TTC549 (cell line): ENCODE measurements around the gene ATE1.
"Not testable (repeated sequence)": the region's sequence is repeated elsewhere in the genome, so short reads cannot be mapped to it uniquely, and the experiment has no call there.

Experiments used
- FAIRE-seq: peaks from 2 replicates; lab custom pipeline; 2012; peaks lifted over from hg19 to GRCh38; lab: Jason Lieb, UNC

ATE1 gene

DNA sequence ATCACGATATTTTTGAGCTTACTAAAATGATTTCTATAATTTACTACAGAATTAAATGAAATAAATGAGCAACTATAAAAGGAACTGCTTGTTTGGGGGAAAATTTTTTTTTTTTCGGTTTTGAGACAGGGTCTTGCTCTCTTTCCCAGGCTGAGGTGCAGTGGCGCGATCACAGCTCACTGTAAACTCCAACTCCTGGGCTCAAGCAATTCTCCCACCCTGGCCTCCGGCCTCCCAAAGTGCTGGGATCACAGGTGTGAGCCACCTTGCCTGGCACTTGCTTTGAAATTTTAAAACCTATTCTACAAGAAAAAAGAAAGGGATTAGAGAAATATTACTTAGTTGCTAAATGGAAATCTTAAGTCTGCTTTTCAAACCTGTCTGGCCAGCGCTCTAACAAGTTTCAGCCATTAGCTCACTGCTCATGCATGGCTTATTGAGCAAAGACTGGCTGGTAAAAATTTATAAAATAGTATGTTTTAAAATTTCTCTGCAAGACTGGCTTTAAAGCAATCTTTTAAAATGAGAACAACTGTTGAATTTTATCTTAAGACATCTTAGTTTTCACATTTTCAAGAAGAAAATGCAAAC, 144.0 kb downstream of the ATE1 start:
- FAIRE-seq: no peak

DNA sequence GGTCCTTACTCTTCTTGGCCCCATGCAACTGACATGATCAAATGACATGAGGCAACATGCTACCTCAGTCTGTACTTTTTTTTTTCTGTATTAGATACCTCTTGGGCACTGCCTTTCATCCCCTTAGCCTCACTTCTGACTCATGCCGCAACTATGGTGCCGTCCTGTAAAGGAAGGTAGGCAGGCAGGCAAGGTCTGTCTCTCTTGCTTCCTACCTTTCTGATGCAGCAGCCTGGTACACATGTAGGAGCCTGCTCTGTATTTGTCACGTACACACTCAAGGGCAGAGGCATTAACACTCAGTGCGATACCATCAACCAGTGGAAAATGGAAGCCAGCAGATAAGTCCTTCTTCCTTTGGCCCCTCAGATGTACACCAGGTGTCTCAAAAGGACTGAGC, 146.7 kb downstream of the ATE1 start:
- FAIRE-seq: no peak

DNA sequence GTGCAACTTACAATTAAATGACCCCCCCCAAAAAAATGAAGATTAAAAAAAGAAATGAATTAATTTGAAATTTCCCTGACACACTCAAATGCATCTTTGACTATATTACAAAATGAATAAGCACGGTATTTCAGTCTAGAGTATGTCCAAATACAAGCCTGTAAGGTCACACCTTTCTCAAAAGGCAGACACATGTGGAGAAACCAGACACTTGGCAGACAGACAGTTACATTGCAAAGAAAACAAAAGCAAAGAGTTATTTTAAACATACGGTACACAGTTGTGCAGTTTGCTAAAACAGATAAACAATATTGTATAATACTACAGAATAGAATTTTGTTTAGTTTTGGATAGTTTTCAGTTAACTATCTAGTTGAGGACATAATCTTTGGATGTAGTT, 153.0 kb downstream of the ATE1 start:
- peak; percentile 75 for FAIRE-seq

DNA sequence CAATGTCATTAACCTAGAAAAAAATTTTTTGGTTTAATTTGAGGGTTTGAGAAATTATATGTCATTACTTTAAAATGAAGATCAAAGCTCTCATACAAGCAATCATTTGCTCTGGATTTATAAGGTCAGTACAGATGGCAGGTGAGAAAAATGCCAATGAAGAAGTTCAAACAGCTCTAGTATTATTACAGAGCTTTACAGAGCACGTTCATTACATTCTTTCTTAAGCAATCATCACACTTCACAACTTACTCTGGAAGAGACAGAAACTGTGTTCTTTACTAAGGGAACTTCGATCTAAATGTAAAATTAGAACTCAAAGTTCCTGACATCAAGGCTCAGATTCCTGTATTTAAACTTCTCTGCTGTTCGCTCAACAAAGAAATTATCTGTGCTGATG, 153.4 kb downstream of the ATE1 start:
- peak; percentile 29 for FAIRE-seq

DNA sequence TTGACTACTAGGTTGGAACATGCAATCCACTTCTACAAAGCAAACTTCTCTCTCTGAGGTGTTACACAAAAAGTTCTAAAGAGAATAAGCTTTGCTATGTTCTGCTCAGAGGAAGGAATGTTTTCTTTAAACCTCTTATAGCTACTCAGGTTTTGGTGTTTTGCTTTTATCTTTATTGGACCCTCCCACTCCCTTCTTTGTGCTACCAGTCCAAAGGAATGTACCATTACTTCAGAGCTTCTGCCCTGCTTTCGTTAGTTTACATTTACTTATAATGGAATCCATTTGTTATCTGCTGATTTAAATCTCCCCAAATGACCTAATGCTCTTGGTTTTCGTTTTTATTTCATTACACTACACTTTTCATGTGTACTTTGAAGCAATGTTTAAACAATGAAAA, 154.9 kb downstream of the ATE1 start:
- peak; percentile 78 for FAIRE-seq

DNA sequence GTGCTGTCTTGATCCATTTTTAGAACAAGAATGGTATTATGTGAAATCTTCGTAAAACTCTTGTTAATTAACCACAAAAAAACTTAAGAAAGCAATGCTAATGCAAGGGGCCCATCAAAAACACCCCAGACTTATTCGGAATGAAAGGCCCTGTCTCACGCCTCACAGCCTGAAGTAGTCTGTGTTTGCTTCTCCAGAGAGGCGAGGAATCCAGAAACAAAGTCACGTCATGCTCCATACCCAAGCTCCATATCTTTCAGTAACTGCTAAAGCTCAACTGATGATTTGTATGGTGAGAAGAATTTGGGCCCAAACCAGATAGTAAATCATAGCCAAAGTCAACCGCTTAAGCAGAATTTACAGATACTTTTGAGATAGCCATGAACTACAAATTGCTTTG, 155.4 kb downstream of the ATE1 start:
- FAIRE-seq: no peak

DNA sequence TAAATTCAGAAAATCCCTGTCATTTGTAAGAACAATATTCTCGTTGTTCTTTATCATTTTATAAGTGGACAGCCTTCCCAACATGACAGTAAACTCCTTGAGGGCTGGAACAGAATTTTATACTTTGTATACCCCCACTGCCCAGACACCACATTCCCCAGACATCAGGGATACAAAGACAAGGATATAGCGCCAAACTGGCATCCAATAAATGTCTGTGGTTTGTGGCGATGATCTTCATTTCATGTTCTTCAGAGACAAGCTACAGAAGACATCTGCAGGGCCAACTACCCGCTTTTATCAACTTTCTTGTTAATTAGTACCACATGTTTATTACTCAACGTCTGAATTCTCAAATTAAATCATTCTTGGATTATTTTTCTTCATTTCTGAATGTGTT, 155.9 kb downstream of the ATE1 start:
- FAIRE-seq: no peak

DNA sequence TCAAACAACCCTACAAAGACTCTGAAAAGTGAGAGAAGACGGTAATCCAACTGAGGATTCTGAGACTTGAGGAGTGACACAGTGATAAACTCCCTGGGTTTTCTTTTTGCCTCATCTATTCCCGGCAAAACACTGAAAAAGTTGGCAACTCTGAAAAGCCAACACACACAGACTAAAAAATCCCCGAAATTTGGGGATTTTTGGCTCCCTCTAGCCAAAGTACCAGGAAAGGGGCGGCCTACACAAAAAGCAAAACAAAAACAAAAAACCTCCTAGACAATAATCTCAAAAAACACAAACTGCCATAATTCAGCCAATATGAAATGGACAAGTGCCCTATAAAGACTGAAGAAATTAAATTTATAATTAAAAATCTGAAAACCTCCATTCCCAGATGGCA, 161.4 kb downstream of the ATE1 start:
- FAIRE-seq: no peak

DNA sequence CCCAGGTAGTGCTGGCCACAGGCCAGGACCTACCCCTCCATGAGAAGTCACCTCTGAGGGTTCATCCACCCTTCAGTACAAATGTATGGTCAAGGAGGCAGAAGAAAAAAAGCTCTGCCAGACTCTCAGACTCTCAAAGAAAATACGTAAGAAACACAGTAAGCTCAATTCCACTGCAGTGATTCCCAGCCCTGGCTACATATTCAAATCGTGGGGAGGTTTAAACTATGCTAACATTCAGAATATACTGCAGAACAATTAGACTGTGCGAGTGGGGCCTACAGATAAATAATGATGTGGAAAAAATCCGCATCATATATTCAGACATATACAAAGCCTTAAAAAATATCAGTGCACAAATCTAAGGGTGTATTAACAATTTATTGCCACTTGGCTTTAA, 162.6 kb downstream of the ATE1 start:
- no peak for FAIRE-seq

DNA sequence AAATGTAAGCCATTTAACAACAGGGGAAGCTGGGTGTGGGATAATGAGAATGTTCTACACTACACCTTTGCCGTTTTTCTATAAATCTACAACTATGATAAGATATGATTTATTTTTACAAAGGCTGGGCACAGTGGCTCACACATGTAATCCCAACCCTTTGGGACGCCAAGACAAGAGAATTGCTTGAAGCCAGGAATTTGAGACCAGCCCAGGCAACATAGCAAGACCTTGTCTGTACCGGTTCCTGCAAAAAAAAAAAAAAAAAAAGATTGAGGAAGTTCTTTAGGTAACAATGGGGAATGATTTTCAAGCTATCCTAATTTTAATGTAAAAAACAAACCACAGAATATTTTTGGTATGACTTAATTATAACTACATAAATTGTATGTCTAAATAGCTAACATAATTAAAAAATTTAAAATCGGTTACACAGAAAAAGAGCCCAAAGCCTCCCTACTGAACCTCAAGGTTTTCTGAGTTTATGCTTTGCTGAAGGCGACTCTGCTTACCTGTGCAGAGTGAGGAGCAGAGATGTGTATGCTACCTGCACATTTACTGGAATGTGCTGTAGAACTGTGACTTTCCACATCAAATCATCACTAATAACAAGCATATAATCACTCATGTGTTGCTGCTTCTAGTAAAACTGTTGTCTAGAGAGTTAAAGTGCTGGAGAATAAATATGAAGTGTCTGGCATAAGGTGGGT, 163.4 kb downstream of the ATE1 start:
- no peak for FAIRE-seq

DNA sequence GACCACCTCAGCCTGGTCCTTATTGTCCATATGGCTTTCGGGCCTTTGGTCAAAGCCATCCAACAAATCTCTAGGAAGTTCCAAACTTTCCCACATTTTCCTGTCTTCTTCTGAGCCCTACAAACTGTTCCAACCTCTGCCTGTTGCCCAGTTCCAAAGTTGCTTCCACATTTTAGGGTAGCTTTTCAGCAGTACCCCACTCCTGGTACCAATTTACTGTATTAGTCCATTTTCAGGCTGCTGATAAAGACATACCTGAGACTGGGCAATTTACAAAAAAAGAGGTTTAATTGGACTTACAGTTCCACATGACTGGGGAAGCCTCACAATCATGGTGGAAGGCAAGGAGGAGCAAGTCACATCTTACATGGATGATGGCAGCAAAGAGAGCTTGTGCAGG, 170.6 kb downstream of the ATE1 start:
- not testable (repeated sequence) for FAIRE-seq

DNA sequence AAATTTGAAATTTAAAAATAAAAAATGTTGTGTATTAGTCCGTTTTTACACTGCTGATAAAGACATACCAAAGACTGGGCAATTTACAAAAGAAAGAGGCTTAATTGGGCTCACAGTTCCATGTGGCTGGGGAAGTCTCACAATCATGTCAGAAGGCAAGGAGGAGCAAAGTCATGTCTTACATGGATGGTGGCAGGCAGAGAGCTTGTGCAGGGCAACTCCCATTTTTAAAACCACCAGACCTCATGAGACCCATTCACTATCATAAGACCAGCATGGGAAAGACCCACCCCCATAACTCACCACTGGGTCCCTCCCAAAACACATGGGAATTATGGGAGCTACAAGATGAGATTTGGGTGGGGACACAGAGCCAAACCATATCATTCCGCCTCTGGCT, 172.3 kb downstream of the ATE1 start:
- FAIRE-seq: not testable (repeated sequence)

DNA sequence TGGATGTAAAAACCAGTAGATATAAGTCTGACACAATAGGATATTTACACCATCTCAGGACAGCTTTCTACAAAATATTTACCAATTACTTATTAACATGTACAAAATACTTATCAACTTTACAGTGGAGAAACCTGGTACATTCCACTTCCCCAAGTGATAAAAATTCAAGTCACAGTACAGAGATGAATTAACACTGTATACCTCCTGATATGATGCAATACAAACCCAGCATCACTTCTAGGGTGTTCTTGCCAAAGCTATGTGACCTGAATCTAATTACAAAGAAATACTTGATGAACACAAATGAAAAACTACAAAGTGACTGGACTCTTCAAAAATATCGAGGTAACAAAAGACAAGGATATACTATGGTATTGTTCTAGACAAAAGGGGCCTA, 173.2 kb downstream of the ATE1 start:
- FAIRE-seq: no peak

DNA sequence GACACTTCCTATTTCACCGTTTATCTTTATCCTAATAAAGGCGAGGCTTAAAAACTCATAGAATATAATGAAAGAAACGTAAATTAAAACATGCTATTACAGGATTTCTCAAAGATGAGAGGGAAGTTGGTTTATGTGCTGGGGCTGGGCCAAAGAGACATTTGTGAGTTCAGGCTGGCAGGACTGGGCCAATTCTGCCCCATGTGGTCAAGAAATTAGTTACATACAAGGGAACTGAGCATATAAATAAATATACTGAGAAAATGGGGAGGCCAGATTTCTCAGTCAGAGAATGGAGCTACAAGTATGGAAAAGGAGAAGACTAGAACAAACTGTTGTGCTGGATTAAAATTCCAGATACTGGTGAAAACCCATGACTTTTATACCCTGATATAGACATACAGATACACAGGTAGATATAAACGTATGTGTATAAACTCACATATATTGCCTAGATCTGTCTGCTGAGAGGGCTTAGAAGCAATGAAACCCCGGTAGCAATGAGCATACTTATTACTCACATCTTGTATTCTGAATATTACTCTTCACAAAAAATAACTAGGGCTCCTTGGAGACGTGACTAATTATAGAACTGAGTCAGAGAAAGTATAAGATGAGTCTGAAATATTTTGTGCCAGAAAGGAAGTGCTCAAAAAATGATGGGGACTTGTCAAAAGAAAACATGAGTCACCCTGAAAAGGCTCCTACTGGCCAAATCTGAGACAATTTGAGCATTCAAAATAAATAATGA, 173.9 kb downstream of the ATE1 start:
- FAIRE-seq: no peak

DNA sequence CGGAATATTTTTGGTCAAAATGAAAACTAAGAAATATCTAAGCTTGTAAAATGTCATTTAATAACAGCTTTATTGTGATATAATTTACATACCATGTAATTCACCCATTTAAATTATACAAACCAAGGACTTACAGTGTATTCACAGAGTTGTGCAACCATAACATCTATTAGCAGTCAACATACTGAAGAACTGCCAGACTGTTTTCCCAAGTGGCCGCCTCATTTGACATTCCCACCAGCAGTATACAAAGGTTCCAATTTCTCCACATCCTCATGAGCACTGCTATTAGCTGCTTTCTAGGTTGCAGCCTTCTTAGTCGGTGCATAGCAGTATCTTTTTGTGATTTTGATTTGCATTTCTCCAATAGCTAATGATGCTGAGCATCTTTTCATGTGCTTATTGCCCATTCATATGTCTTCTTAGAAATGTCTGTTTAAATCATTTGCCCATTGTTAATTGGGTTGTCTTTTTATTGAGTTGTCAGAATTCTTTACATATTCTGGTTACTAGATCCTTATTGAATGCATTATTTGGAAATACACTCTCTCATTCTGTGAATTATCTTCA, 176.6 kb downstream of the ATE1 start:
- no peak for FAIRE-seq

DNA sequence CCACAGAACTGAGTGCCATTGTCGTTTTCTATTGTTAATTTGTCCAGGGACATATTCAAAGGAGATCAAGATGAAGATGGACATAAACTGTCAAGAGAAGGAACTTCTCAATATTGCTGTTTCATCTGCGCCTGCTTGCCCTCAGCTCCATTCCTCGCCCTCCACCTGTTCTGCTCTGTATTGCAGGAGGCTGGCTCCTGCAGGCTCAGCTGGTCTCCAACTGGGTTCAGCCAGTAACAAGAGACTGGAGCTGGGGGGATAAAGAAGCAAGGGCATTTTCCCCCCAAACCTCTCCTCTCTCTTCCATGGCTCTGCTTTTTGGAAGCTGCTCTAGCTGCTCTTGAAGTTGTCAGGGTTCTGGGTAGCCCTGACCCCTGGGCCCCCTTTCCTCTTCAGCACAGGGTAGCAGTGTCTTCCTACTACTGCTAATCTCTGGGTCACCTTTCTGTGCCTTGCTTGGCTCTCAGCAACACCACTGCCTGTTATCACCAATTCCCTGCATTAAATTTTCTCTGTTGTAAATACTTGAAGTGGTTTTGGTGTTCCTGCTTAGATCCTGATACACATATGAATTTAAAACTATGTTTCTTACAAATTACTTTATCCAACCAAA, 180.6 kb downstream of the ATE1 start:
- FAIRE-seq: no peak

DNA sequence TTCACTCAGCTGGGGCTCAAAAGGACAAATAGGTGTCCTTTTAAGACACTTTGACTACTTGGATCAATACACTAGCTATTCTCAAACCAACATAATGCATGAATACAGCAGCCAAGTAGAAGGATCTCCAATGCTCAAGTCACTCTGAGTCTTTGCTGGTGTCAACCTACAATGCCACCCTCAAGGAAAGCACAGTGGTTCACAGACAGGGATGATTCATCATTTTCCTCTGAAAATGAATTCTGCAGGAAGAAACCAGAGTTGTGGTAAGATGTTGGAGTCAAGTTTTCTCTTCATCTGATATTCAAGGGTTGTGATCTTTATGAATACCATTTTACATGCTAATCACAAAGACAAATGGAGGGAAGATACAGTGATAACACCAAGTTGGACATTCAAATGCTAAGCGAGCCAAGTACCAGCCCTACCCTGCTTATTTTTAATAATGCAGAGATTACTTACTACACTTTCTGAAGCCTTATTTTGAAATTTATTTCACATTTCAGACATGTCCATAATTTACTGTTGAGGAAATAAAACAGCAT, 186.5 kb downstream of the ATE1 start:
- FAIRE-seq: no peak

DNA sequence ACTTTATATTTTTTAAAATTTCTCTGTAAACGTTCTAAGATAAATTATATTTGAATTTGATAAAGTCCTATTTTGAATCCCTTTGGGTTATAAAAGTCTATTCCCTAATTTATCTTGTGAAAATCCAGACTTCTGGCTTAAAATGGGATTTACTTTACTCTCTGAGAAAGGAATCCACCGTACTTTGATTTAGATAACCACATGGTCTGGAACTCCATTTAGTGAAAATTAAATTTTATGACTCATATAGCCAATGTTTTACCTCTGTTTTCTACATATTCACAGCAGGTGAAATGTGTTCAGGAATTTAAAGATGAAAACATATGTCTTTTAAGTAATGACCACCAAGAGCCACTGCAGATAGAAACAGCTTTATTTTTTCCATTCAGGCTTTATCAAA, 187.8 kb downstream of the ATE1 start:
- no peak for FAIRE-seq

DNA sequence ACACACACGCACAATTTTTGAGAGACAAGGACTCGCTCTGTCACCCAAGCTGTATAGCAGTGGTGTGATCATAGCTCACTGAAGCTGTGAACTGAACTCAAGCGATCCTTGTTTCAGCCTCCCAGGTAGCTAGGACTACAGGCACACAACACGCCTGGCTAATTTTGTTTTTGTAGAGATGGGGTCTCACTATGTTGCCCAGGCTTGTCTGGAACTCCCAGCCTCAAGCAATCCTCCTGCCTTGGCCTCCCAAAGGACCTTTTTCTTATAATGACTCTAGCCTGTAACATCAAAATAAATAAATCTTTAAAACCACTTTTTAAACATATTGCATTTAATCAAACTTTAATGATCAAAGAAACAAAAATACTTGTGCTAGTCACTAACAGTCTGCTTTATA, 188.7 kb downstream of the ATE1 start:
- no peak for FAIRE-seq

DNA sequence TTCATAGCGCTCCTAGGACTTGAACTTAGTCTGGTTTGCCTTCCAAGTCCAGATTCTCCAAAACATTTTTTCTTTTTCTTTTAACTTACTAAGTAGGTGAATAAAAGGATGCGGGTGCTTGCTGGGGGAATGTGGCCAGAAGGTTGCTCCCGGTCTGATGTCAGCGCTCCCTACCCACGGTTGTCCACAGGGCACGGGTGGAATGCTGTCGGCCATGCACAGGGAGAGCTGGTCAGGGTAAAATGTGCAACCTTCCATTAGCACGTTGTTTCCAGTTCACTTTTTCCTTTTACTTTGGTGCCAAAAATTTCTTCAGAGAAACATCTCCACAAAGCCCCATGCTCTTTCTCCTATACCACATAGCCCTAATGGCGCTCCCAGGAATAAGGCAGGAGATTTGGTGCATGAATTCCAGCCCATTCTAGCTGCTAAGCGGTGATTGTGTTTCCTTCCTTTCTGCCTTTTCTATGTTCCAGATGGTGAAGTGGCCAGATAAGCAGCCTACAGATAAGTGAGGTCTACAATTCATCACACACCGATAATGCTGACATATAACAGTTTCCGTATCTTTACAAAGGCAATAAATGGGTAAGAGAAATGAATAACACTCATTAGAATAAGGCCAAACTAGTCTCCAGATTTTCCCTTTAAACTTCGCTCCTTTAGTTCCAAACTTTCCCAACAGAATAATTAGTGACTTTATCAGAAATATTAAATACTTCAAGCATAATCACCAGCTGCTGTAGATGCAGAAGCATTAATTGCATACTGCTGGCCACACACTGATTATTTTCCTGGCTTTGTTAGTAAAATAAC, 191.3 kb downstream of the ATE1 start:
- FAIRE-seq: no peak

DNA sequence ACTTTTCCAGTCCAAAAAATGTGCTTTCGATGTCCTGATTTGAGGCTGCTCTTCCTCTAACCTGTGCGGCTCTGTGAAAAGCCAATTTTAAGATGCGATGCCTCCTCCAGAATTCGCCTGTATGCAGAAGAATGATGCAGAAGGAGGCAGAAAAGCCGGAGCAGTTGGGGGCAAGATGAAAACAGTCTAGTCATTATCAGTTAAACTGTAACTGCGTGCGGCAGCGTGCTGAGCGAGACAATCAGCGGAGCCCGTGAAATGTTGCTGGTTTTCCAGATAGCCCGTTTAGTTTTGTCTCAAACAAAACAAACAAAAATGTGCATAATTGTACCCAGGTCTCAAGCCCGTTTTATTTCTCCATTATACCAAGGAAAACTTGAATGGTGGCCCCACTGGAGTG, 192.6 kb downstream of the ATE1 start:
- FAIRE-seq: no peak

DNA sequence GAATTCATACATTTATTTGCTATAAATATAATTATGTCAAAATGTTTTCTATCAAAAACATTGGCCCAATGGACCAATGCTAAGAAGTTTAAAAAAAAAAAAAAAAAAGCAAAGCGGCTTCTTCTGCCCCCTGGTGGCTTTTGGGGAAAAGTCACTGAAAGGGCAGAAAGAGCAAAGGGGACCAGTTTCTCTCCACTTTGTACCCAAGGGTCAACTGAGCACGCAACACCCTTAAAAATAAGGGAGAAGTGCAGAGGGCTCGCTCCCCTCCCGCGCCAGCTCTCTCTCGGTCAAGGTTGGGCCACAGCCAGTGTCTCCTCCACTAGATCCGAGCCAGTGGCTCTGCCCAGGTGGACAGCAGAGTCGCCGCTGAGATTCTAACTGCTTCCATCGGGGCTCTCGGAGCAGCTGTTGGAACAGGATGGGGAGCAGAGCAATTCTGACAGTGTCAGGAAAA, 193.2 kb downstream of the ATE1 start:
- peak; percentile 48 for FAIRE-seq
